ENCODE results near the gene PAFAH2. TPM values are rescaled to one million over a fixed set of nuclear protein-coding genes. Genes with fewer than 3 reads are reported as not detected.

Gene PAFAH2
- total RNA-seq, 1 experiment from 2014 or later: 8.5 TPM

GRCh38 chr1:25924454-25924853, 73.4 kb downstream of the PAFAH2 start:
- H3K4me3 ChIP-seq (ENCODE audit: low read depth in 2 of 2, low read length in 2 of 2): no peak overlapping the region
- no peaks in the 10 kb centered on the region for H3K27me3 ChIP-seq (ENCODE audit: control insufficient read depth, insufficient read depth, low read length)
- ATAC-seq (no peak), DNase-seq (ENCODE audit: low read depth, low spot score) (no peak)
- intact Hi-C loops (cut with micrococcal nuclease; ENCODE audit: unreplicated experiment): no loop called here
- POLR2A ChIA-PET: interaction anchor here (0.9 kb wide), 1 partner anchor 10 kb away, joined by 6 read pairs; no protein-coding TSS in a partner anchor
- H3K4me1 ChIP-seq (ENCODE audit: control insufficient read depth, insufficient read depth, low read length): peaks cover 15% of the 10 kb centered on the region
- BruUV-seq (replicated peaks): no TSS peak
- H3K27ac ChIP-seq (ENCODE audit: low read length): no peak overlapping the region
- CTCF ChIA-PET: no interaction called here
- H3K36me3 ChIP-seq (ENCODE audit: control insufficient read depth, insufficient read depth, low read length): no peaks in the 10 kb centered on the region
- TF ChIP-seq REST (IDR thresholded peaks at IDR 0.05; ENCODE audit: insufficient read depth in 1 of 2, low read depth in 2 of 2, low read length in 1 of 2): no peak
- TF ChIP-seq SIN3A (IDR thresholded peaks at IDR 0.05; ENCODE audit: borderline replicate concordance, insufficient read depth, low read depth, low read length): no peak
- no peak for TF ChIP-seq CTCF (IDR thresholded peaks at IDR 0.05)
- no peak for TF ChIP-seq TCF7L2 (IDR thresholded peaks at IDR 0.05; ENCODE audit: low read depth, low read length)
- no peak for TF ChIP-seq POLR2AphosphoS5 (IDR thresholded peaks at IDR 0.05; ENCODE audit: low read depth, low read length)
- no peaks in the 10 kb centered on the region for H3K9me3 ChIP-seq (ENCODE audit: control insufficient read depth, insufficient read depth, low read depth, low read length)
- in situ Hi-C loops (cut with HindIII; ENCODE audit: low pct_unique_long_range_greater_than_20kb, low sequenced_read_pairs): no loop called here

- ATAC-seq (peak; percentile 89), DNase-seq (ENCODE audit: low read depth, low spot score) (no peak)
- POLR2A ChIA-PET: no interaction called here
- no TSS peak for BruUV-seq (replicated peaks)
- intact Hi-C loops (cut with micrococcal nuclease; ENCODE audit: unreplicated experiment) (no loop called here), in situ Hi-C loops (cut with HindIII; ENCODE audit: low pct_unique_long_range_greater_than_20kb, low sequenced_read_pairs) (no loop called here)
- CTCF ChIA-PET: interaction anchor here (0.6 to 1.5 kb wide), 2 partner anchors 27 to 1069 kb away, joined by 4 to 7 read pairs; no protein-coding TSS in a partner anchor
- TF ChIP-seq POLR2AphosphoS5 (IDR thresholded peaks at IDR 0.05; ENCODE audit: low read depth, low read length): peak; percentile 28; the same call in 1 of the 2 replicates
- peak; percentile 79 for TF ChIP-seq TCF7L2 (IDR thresholded peaks at IDR 0.05; ENCODE audit: low read depth, low read length)
- no peak for TF ChIP-seq REST (IDR thresholded peaks at IDR 0.05; ENCODE audit: insufficient read depth in 1 of 2, low read depth in 2 of 2, low read length in 1 of 2)
- TF ChIP-seq SIN3A (IDR thresholded peaks at IDR 0.05; ENCODE audit: borderline replicate concordance, insufficient read depth, low read depth, low read length): no peak
- peak overlapping the region; percentile 50 to 66 for H3K4me3 ChIP-seq (ENCODE audit: low read depth in 2 of 2, low read length in 2 of 2)
- H3K4me1 ChIP-seq (ENCODE audit: control insufficient read depth, insufficient read depth, low read length): peaks cover 15% of the 10 kb centered on the region
- peak overlapping the region; percentile 93 for H3K27ac ChIP-seq (ENCODE audit: low read length)
- no peaks in the 10 kb centered on the region for H3K27me3 ChIP-seq (ENCODE audit: control insufficient read depth, insufficient read depth, low read length)
- H3K9me3 ChIP-seq (ENCODE audit: control insufficient read depth, insufficient read depth, low read depth, low read length): no peaks in the 10 kb centered on the region
- H3K36me3 ChIP-seq (ENCODE audit: control insufficient read depth, insufficient read depth, low read length): no peaks in the 10 kb centered on the region
These were observed 74.8 kb downstream of the PAFAH2 start for GRCh38 chr1:25922971-25923552.

Data from Panc1 (cell line).